NCI-H187 treated with DMSO at 0.1 percent for 48 hours (cell line): ENCODE results near the gene PDE4B.

ENCODE experiments used
- DNase-seq: peaks from one replicate; lab custom pipeline; 2025; lab: John Stamatoyannopoulos, UW

PDE4B gene

GRCh38 chr1:66337249-66337648 lies 544.6 kb downstream of the PDE4B start:
- DNase-seq = no peak

DNA sequence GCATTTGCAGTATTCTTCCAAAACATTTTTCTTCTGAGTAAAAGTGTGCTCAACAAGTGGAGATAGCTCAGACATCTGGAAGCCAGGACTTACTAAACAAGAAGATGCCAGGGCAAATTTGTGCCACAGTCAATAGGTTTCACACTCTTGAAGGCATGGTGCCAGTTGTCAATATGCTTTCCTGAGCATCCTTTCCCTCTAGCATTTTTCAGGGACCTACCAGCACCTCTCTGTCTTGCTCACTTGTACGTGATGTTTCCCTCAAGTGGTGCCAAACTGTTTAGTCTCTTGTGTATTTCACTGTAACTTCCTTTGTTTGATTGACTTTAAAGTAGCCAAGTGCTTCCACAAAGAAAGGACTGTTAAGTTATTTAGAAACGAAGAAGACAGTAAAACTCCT lies 547.2 kb downstream of the PDE4B start:
- DNase-seq = no peak

- no peak for DNase-seq
These were observed 548.9 kb downstream of the PDE4B start for GRCh38 chr1:66341446-66342089.

DNA sequence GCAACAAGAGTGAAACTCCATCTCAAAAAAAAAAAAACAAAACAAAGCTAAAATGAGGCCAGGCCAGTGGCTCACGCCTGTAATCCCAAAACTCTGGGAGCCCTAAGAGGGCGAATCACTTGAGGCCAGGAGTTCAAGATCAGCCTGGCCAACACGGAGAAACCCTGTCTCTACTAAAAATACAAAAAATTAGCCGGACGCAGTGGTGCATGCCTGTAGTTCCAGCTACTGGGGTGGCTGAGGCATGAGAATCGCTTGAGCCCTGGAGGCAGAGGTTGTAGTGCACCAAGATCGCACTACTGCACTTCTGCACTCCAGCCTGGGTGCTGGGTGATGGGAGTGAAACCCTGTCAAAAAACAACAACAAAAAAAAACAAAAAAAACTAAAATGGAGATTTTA lies 550.0 kb downstream of the PDE4B start:
- no peak for DNase-seq

DNA sequence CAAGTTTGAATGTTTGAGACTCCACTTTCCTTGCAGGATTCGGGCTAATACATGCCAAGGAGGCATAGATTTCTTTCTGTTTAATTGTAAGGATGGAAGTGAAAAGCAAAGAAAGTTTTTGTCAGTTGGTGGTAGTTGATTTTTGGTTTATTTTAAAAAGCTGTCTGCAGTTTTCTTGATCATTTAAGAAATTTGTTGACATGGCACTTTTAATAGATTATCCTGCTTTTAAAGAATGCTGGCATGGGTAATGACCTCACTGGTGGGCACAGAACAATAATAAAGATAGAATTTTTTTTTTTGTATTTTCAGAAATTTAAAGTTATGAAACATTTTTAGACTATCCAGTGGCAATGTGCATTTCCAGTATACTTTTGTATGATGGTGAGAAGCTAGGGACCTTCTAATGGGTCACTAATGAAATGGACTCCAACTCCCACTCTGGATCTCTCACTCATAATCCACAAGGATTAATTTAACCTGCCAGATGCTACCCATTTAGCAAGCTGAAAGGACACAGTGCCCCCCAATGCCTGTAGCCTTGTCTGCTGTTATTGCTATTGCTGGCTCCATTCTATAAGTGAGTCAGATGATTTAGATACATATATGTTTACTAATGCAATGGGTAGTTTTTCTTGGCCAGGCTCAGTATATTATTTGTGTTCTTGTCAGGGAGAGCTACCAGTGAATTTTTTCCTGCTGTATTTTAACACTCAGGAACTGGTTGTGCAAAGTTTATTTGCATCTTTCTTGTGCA lies 551.1 kb downstream of the PDE4B start:
- DNase-seq = no peak

DNA sequence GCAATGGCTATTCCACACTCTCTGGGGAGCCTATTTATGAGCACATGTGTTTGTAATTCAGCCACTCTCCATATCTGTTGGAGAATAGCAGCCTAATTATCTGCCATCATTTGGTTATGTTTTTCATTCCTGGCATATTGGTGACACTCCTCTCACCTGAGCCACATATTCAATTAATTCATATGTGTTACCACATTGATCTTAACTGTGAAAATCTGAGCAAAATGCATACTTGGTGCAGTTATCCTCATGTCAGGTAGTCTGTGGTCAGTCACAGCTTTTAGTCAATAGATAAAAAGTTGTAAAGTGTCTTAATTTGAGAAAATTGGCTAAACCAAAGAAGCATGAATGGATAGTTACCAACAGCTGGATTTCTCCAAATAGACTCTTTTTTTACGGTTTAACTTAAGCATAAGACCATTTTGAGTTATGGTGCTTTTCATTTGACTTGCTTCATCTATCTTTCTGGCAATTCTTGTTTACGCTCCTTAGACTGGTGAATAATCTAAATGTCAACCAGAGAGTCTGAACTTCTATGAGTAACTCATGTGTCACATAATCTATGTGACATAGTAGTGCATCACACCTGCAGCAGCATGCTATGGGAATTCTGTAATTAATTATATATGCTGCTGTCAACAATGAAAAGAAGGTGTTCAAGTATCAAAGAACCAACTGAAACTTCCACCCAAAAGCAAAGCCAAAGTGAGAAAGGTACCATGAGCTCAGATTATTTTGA lies 553.5 kb downstream of the PDE4B start:
- no peak for DNase-seq

GRCh38 chr1:66346873-66347272 lies 554.2 kb downstream of the PDE4B start:
- no peak for DNase-seq

- DNase-seq = no peak
These were observed 556.1 kb downstream of the PDE4B start for GRCh38 chr1:66348776-66349175.

GRCh38 chr1:66349242-66349641 lies 556.5 kb downstream of the PDE4B start:
- no peak for DNase-seq

GRCh38 chr1:66350001-66350547 lies 557.4 kb downstream of the PDE4B start:
- no peak for DNase-seq

- DNase-seq = no peak
These were observed 558.8 kb downstream of the PDE4B start for GRCh38 chr1:66351478-66351877.

GRCh38 chr1:66351913-66352312 lies 559.2 kb downstream of the PDE4B start:
- DNase-seq = peak; percentile 80

DNA sequence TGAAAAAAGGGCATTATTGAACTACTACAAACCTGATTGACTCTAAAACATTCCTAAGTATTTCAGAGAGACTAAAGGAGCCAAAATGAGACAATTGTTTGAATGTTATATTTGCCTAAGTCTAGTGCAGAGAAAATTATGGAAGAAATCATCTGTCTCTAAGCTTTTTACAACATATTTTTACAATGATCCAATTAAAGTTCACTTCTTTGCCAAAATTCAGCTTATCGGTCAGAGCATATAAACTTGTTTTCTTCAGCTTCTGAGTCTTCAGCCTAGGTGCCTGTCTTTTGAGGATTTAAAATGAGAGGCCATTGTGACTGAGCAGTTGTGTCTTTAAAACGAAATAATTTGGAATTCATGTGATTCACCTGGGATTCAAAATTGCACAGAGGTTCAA lies 560.1 kb downstream of the PDE4B start:
- DNase-seq = no peak

DNA sequence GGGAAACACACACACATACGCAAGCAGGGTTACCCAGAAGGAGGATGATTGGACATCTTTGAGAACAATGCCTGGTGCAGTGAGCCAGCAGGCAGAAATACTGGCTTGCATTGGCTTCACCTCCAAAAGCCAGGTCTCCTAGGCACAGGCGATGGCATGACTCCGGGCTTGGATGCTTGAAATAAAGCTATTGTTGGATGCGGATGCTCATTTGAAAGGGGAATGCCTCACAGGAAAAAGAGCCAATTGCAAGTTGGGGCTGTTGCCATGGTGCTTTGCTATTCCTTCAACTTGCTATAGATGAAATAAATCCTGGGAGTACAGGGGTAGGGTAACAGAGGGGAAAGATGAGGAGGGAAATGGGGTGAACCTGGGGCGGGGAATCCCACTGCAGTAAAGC lies 560.6 kb downstream of the PDE4B start:
- DNase-seq = no peak

DNA sequence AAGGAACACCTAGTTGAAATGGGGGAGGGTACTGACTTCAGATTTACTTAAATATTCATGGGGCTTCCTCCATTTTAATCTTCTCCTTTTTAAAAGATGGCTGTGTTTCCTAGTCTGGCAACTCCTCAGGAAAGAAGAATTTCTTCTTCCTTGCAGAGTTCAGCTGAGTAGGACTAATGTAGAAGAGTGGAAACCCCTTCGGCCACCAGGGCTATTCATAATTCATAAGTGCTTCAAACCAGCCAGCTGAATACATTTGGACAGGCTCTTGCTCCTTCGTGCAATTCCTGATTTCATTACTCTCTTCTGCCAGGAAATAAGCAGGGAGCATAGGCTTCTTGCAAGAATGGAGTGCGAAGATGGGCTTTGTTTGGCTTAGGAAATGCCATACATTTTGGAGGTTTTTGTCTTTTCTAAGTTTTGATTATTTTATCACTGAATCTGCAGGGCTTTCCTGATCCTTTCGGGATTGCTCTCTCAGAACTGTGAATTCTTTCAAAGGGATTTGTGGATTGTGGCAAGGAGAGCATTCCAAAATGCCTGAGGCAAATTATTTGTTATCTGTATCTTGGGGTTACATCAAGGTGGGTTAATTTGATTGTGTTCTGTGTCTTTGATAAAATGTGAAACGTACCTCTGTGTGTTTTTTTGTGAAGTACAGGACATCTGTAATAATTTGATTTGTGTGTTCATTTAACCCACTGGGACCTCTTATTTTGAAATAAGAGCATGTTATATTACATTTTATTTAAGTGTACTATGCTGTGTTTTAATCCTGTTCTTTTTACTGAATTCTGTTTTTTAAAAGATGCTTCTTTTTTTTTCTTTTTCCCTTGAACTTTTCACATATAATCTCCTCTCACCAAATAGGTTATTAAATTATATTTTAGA lies 561.9 kb downstream of the PDE4B start:
- no peak for DNase-seq

DNA sequence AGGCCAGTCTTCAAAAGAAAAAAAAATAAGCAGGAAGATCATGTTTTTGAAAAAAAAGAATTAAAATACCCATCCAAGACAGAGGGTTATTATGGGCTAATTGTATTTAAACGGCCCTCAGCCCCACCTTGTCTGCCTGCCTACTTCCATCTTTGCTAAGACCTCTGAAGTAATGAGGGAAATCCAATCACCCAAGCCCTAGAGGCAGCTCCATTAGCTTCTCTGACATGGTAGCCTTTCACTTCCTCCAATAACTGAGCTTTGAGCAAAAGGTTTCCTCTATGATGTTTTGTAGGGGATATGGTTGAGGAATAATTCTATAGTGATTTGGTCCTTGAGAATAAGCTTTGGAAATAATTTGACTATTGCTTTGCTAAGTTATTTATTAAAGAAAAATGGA lies 563.1 kb downstream of the PDE4B start:
- no peak for DNase-seq

DNA sequence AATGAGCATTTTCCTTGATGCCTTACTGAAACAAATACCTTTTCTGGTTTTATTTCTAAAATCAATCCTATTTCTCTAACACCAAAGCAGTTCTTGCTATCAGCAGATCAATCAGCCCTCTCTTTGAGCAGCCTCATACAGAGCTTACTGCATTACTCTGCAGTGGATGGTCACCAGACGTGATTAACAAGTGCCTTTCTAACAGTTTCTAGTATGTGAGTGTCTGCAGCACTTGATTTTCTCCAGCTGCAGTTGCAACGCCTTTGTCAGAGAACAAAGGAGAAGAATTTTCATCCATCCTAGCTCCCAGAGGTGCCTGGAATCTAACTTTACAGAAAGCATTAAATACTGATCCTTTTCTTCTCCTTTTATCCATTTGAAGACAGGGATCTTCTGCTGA lies 563.9 kb downstream of the PDE4B start:
- no peak for DNase-seq

DNA sequence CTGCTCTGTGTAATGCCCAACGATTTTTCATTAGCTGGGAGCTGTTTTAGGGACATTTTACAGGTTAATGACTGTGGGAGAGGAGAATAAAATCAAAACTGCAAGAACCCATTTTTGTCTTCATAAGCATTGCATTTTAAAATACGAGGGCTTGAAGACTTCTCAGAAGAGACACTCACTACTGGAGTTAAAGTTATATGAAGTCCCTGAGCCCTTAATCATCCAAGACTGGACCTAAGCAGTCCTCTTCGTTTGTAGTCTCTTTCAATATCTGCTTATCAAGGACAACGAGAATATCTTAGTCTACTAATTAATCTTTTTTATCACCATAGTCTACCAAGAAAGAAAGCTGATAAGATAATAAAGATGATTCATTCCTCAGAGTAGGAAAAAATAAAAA lies 564.3 kb downstream of the PDE4B start:
- no peak for DNase-seq

GRCh38 chr1:66357478-66358197 lies 564.9 kb downstream of the PDE4B start:
- DNase-seq = no peak

DNA sequence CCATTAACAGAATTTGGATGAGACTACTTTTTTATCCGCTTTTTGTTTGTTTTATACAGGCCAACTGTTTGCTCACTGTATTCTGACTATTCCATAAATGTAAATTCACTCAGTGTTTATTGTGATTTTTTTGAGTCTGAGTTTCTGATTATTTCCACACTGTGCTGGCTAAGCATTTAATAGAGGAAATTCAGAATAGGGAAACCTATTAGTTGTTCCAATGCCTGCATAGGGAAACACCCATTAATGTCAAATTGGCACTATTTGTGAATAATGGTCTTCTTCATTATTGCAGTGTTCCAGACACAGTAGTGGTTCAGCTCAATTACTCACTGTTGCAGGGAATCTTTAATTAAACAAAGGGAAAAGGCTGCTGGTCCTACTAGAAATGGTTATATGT lies 566.6 kb downstream of the PDE4B start:
- DNase-seq = no peak

DNA sequence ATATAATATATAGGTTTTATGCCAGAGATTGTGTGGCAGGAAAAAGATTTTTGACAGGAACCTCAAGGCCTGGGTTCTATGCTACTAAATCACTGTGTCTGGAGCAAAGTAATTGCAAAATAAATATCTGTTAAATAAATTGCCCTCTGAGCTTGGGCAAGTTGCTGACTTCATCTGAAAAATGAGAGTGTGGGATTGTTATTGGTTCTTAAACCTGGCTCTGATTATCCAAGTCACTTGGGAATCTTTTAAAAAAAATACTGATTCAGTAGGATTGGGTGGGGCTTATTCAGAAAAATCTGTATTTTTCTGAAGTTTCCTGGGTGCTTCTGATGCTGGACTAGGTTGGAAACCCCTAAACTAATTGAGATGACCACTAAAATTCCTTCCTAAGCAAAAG lies 567.1 kb downstream of the PDE4B start:
- no peak for DNase-seq
